Melanocyte of skin (primary cell): ENCODE data around the gene METTL14. TPM values are rescaled to one million over a fixed set of nuclear protein-coding genes. Genes with fewer than 3 reads are reported as not detected.

Source experiments
- small RNA-seq, 2 donors: library from RNA; depleted of rRNA; stranded (forward); fragments of <200 nt; gene quantifications; one replicate each; pipeline ENCODE3, GENCODE V24; 2012
- total RNA-seq, 2 donors: library from RNA; depleted of rRNA; stranded (reverse); fragments of >200 nt; gene quantifications; 2 replicates each; pipeline ENCODE4 v1.2.3, GENCODE V29; 2012

The METTL14 gene
- total RNA-seq = 10 to 100 TPM; 24.4 to 27.3 TPM

GRCh38 chr4:118684873-118685811, at the start of gene METTL14:
Gene METTL14, plus strand, starts transcription at chr4:118685392. Its CDS starts 143 bp downstream, at chr4:118685535.

Small RNA genes within 50 kb of the gene (small RNA-seq; reads per million reads assigned to genes)
- 0 reads per million in 2 donors for gene SEPT14P4

Other genes starting within 250 kb of the METTL14 start
- 10 to 100 TPM; 17.9 to 25.3 TPM for gene SEC24D, start 150.7 kb downstream of the METTL14 start, total RNA-seq
- gene SYNPO2, start 203.5 kb downstream of the METTL14 start, total RNA-seq = under 1 TPM; under 0.01 TPM